Lower lobe of right lung (tissue), 2 donors: ENCODE data around the gene IPO11. TPM values are rescaled to one million over a fixed set of nuclear protein-coding genes. Genes with fewer than 3 reads are reported as not detected.
A peak's percentile ranks its signal among the peaks of the same experiment; 100 is the strongest.

ENCODE experiments used
- ATAC-seq, 2 donors: fragments of 200-7000 bp; cut with Tn5 transposase; one replicate each; pipeline ENCODE4 v1.9.1; 2020 to 2022; ENCODE audit warnings: mild to moderate bottlenecking in 2 of 2, moderate library complexity in 2 of 2
- DNase-seq: peaks from one replicate; pipeline ENCODE4 v3.0.0-alpha.2; 2020
- H3K27ac ChIP-seq: fragments of 200-600 bp; one replicate; pipeline ENCODE4 v1.8.0; 2022
- H3K27me3 ChIP-seq: fragments of 200-600 bp; one replicate; pipeline ENCODE4 v1.8.0; 2022; ENCODE audit warnings: low read depth
- H3K36me3 ChIP-seq: fragments of 200-600 bp; one replicate; pipeline ENCODE4 v1.8.0; 2022; ENCODE audit warnings: mild to moderate bottlenecking
- H3K4me1 ChIP-seq: fragments of 200-600 bp; one replicate; pipeline ENCODE4 v1.8.0; 2022
- H3K4me3 ChIP-seq: fragments of 200-600 bp; one replicate; pipeline ENCODE4 v1.8.0; 2022; ENCODE audit warnings: mild to moderate bottlenecking
- H3K9me3 ChIP-seq: fragments of 200-600 bp; one replicate; pipeline ENCODE4 v1.8.0; 2022
- intact Hi-C: fragments of 100-400 bp; cut with DNase I; formaldehyde crosslinking; loops from one replicate; pipeline ENCODE4 v1.11.0; 2022
- total RNA-seq: library from RNA; stranded (reverse); fragmentation: NEBNext Ultra II Directional; extraction: Animal tissue kit (Norgen Biotek cat#: 25700); gene quantifications from one replicate; pipeline ENCODE4 v1.2.1, GENCODE V29; 2021
- TF ChIP-seq, protein P1 (sequence below): fragments of 200-600 bp; IDR thresholded peaks from one replicate; pipeline ENCODE4 v1.8.0; 2022; ENCODE audit warnings: antibody characterized with exemption, mild to moderate bottlenecking
- donor health status: DM: no; HTN: yes; CAD: no; lungs with severe emphysema.

Gene IPO11
- total RNA-seq, 1 donor from 2014 or later, result 30.4 TPM

DNA sequence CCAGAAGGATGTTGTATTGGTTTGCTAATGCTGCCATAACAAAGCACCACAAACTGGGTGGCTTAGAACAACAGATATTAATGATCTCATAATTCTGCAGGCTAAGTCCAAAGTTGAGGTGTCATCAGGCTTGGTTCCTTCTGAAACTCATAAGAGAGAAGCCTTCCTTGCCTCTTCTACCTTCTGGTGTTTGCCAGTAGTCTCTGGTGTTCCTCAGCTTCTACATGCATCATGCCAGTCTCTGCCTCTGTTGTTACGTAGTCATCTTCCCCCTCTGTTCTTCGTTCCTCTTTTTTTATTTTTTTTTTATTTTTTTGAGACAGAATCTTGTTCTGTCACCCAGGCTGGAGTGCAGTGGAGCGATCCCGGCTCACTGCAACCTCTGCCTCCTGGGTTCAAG, 227.9 kb downstream of the IPO11 start:
- H3K27ac ChIP-seq, result no peak overlapping the region
- H3K4me3 ChIP-seq, result no peak overlapping the region
- TF ChIP-seq, protein P1, sequence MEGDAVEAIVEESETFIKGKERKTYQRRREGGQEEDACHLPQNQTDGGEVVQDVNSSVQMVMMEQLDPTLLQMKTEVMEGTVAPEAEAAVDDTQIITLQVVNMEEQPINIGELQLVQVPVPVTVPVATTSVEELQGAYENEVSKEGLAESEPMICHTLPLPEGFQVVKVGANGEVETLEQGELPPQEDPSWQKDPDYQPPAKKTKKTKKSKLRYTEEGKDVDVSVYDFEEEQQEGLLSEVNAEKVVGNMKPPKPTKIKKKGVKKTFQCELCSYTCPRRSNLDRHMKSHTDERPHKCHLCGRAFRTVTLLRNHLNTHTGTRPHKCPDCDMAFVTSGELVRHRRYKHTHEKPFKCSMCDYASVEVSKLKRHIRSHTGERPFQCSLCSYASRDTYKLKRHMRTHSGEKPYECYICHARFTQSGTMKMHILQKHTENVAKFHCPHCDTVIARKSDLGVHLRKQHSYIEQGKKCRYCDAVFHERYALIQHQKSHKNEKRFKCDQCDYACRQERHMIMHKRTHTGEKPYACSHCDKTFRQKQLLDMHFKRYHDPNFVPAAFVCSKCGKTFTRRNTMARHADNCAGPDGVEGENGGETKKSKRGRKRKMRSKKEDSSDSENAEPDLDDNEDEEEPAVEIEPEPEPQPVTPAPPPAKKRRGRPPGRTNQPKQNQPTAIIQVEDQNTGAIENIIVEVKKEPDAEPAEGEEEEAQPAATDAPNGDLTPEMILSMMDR, result no peak
- no peak for ATAC-seq
- intact Hi-C loops, result no loop called here
- H3K9me3 ChIP-seq, result no peaks in the 10 kb centered on the region
- H3K27me3 ChIP-seq, result no peaks in the 10 kb centered on the region
- no peaks in the 10 kb centered on the region for H3K36me3 ChIP-seq
- DNase-seq, result no peak
- no peaks in the 10 kb centered on the region for H3K4me1 ChIP-seq

DNA sequence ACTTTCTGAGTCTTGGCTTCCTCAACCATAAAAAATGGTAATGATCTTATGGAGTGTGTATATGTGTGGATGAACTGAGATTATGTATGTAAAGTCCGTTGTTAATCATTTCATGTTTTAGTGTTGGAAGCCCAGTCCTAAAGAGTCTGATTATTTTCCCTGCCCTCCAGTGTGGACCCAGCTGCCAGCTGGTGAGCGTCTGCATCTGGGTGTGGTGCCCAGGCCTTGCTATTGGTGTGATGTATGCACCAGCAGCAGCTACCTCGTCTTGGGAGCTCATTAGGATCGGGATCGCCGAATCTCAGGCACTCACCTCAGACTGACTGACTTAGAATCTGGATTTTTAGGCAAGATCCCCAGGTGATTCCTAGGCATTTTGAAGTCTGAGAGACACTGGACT, 229.9 kb downstream of the IPO11 start:
- Histone ChIP-seq H3K4me3 (no peak overlapping the region), H3K36me3 (no peaks in the 10 kb centered on the region), H3K4me1 (no peaks in the 10 kb centered on the region), H3K9me3 (no peaks in the 10 kb centered on the region), H3K27ac (no peak overlapping the region), H3K27me3 (no peaks in the 10 kb centered on the region)
- no peak for ATAC-seq
- TF ChIP-seq, protein P1, result no peak
- intact Hi-C loops, result no loop called here
- DNase-seq, result no peak

DNA sequence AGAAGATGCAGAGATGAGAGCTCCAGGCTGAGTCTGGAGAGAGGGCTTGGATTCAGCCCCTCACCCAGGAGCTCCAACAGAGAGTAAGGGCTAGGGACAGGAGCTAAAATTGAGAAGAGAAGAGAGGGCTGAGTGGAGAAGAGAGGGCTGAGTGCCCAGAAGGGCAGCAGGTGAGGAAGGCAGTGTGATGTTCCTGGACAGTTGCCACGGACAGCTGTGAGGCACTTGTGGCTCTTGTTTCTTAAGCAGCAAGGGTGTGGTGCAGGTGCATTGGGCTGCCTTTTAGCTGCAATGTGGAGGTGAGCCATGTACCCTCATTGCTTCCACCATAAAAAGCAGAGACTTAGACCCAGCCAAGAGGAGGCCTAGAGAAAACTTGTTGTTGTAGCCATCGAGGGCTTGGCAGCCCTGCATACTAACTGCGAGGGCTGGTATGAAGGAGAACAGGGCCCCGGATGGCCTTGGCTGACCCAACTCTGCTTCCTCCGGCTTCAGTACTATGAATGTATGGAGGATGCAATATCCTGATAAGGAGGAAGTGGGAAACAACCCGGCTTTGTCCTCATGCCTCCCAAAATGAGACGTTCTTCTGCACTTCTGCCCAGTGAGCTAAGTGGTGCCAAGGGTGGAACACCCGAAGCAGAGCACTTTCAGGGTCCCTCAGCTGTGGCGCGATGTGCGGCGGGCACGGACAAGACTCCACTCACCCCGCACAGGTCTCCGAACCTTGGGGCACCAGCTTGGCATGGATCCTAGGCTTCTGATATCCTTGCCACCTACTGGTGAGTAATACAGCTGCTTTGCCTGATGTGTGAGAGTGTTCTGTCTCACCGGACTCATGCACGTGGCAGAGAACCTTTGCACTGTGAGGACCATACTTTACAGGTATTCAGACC, 231.2 kb downstream of the IPO11 start:
- Histone ChIP-seq H3K4me3 (no peak overlapping the region), H3K4me1 (no peaks in the 10 kb centered on the region), H3K27ac (no peak overlapping the region), H3K36me3 (no peaks in the 10 kb centered on the region), H3K27me3 (no peaks in the 10 kb centered on the region), H3K9me3 (no peaks in the 10 kb centered on the region)
- peak in 1 of 2 donors; percentile 10 for ATAC-seq
- no peak for DNase-seq
- intact Hi-C loops, result no loop called here
- TF ChIP-seq, protein P1, result no peak

GRCh38 chr5:62645223-62645622, 232.7 kb downstream of the IPO11 start:
- Histone ChIP-seq H3K9me3 (no peaks in the 10 kb centered on the region), H3K27ac (no peak overlapping the region), H3K4me1 (no peaks in the 10 kb centered on the region), H3K36me3 (no peaks in the 10 kb centered on the region), H3K4me3 (no peak overlapping the region), H3K27me3 (no peaks in the 10 kb centered on the region)
- intact Hi-C loops, result no loop called here
- DNase-seq (no peak), ATAC-seq (no peak)
- TF ChIP-seq, protein P1, result no peak

- Histone ChIP-seq H3K27me3 (no peaks in the 10 kb centered on the region), H3K4me3 (no peak overlapping the region), H3K4me1 (no peaks in the 10 kb centered on the region), H3K36me3 (no peaks in the 10 kb centered on the region), H3K27ac (no peak overlapping the region), H3K9me3 (no peaks in the 10 kb centered on the region)
- no peak for ATAC-seq
- TF ChIP-seq, protein P1, result no peak
- intact Hi-C loops, result no loop called here
- no peak for DNase-seq
These were observed 234.7 kb downstream of the IPO11 start for GRCh38 chr5:62647241-62647640.
